H1 (cell line): Measurements from ENCODE around the gene SMIM32. TPM values are rescaled to one million over a fixed set of nuclear protein-coding genes. Genes with fewer than 3 reads are reported as not detected.

Experiments
- CTCF ChIA-PET: fragments of 300-600 bp; sonication (Branson Sonifier 250); formaldehyde crosslinking; loops from one replicate; lab custom pipeline; 2021; ENCODE audit not compliant: partially characterized antibody; lab: Charles Lee
- POLR2A ChIA-PET: fragments of 300-600 bp; sonication (Branson Sonifier 250); formaldehyde crosslinking; loops from one replicate; lab custom pipeline; 2021; ENCODE audit warnings: inconsistent platforms; ENCODE audit not compliant: partially characterized antibody; lab: Charles Lee
- DNase-seq, 2 experiments: peaks; one replicate each; pipeline versions ENCODE4 v3.0.0 to v3.0.0-alpha.2; 2010 to 2022; ENCODE audit warnings: low spot score in 2 of 2, low read depth in 1 of 2, mixed read lengths in 1 of 2
- FAIRE-seq: peaks from 2 replicates; lab custom pipeline; 2011; peaks lifted over from hg19 to GRCh38; lab: Jason Lieb, UNC
- H2AFZ ChIP-seq: 2 replicates; pipeline ENCODE4 v1.8.1; 2012; ENCODE audit warnings: low read length, inconsistent platforms
- H2AK5ac ChIP-seq: 2 replicates; pipeline ENCODE4 v1.6.1; 2013; ENCODE audit warnings: low read depth, low read length
- H2BK120ac ChIP-seq: replicated peaks from 2 replicates; pipeline ENCODE3; 2013; ENCODE audit warnings: low read depth, low read length, inconsistent platforms
- H2BK12ac ChIP-seq: 2 replicates; pipeline ENCODE4 v1.6.1; 2013; ENCODE audit warnings: low read depth, low read length
- H2BK15ac ChIP-seq: 2 replicates; pipeline ENCODE4 v1.6.1; 2013; ENCODE audit warnings: low read length
- H2BK20ac ChIP-seq: 2 replicates; pipeline ENCODE4 v1.6.1; 2013; ENCODE audit warnings: low read length
- H2BK5ac ChIP-seq: 2 replicates; pipeline ENCODE4 v1.6.1; 2013; ENCODE audit warnings: low read depth, low read length
- H3K14ac ChIP-seq: 2 replicates; pipeline ENCODE4 v1.6.1; 2013; ENCODE audit warnings: inconsistent platforms; ENCODE audit not compliant: insufficient read length
- H3K18ac ChIP-seq: 2 replicates; pipeline ENCODE4 v1.6.1; 2013; ENCODE audit warnings: low read length; ENCODE audit errors: extremely low read depth
- H3K23ac ChIP-seq: 2 replicates; pipeline ENCODE4 v1.6.1; 2013; ENCODE audit warnings: inconsistent platforms; ENCODE audit not compliant: insufficient read length
- H3K23me2 ChIP-seq: 2 replicates; pipeline ENCODE4 v1.6.1; 2013; ENCODE audit warnings: low read depth, low read length
- H3K27ac ChIP-seq: 2 replicates; pipeline ENCODE4 v1.6.1; 2011; ENCODE audit warnings: low read depth, low read length, inconsistent platforms
- H3K27me3 ChIP-seq, 4 experiments: replicated peaks in 1 of 4; 1 replicate in 1 of 4; 2 replicates in 3 of 4; pipeline versions ENCODE4 v1.6.1 to v1.8.1; 2011 to 2013; ENCODE audit warnings: low read length in 3 of 4, mild to moderate bottlenecking in 3 of 4, inconsistent platforms in 2 of 4, mixed read lengths in 2 of 4, moderate library complexity in 1 of 4; ENCODE audit not compliant: control insufficient read depth in 3 of 4, insufficient read depth in 3 of 4; ENCODE audit errors: extremely low read depth in 1 of 4
- H3K36me3 ChIP-seq, 4 experiments: 2 replicates each; pipeline versions ENCODE4 v1.6.1 to v1.8.1; 2011 to 2013; ENCODE audit warnings: mild to moderate bottlenecking in 4 of 4, low read length in 3 of 4, moderate library complexity in 2 of 4, control low read depth in 1 of 4, inconsistent platforms in 1 of 4; ENCODE audit not compliant: insufficient read depth in 4 of 4, control insufficient read depth in 2 of 4
- H3K4ac ChIP-seq: replicated peaks from 2 replicates; pipeline ENCODE3; 2013; ENCODE audit warnings: low read length, low read depth, mixed read lengths, inconsistent platforms; ENCODE audit not compliant: insufficient read length
- H3K4me1 ChIP-seq, 4 experiments: replicated peaks in 1 of 4; 1 replicate in 1 of 4; 2 replicates in 3 of 4; pipeline versions ENCODE4 v1.6.1 to v1.8.1; 2011 to 2013; ENCODE audit warnings: low read length in 3 of 4, inconsistent platforms in 2 of 4, mixed read lengths in 1 of 4; ENCODE audit not compliant: insufficient read depth in 4 of 4, control insufficient read depth in 3 of 4
- H3K4me2 ChIP-seq, 2 experiments: 2 replicates each; pipeline versions ENCODE4 v1.6.1 to v1.8.1; 2011 to 2013; ENCODE audit warnings: low read depth in 2 of 2, low read length in 2 of 2, control low read depth in 1 of 2, inconsistent platforms in 1 of 2, mild to moderate bottlenecking in 1 of 2; ENCODE audit not compliant: insufficient read depth in 1 of 2
- H3K4me3 ChIP-seq, 4 experiments: fragments of 200-600, 300-600 bp in 1 of 4; sonication (generic), shearing (Covaris generic), sonication (Bioruptor Twin) in 1 of 4; 2 replicates each; pipeline versions ENCODE4 v1.5.1 to v1.8.1; 2011 to 2016; ENCODE audit warnings: low read length in 4 of 4, low read depth in 3 of 4, control low read depth in 2 of 4, inconsistent platforms in 2 of 4, mild to moderate bottlenecking in 2 of 4, mixed read lengths in 1 of 4, moderate library complexity in 1 of 4; ENCODE audit not compliant: insufficient read depth in 2 of 4; ENCODE audit errors: extremely low read depth in 1 of 4
- H3K56ac ChIP-seq: replicated peaks from 2 replicates; pipeline ENCODE3; 2013; ENCODE audit warnings: low read depth, mild to moderate bottlenecking, mixed read lengths, low read length, inconsistent platforms; ENCODE audit not compliant: insufficient read length
- H3K79me1 ChIP-seq: 2 replicates; pipeline ENCODE4 v1.6.1; 2013; ENCODE audit warnings: low read depth, low read length, control low read depth
- H3K79me2 ChIP-seq, 2 experiments: 2 replicates each; pipeline versions ENCODE4 v1.6.1 to v1.8.1; 2012 to 2013; ENCODE audit warnings: low read length in 2 of 2, mild to moderate bottlenecking in 2 of 2, inconsistent platforms in 1 of 2; ENCODE audit not compliant: insufficient read depth in 2 of 2, control insufficient read depth in 1 of 2
- H3K9ac ChIP-seq, 4 experiments: replicated peaks in 1 of 4; 1 replicate in 1 of 4; 2 replicates in 3 of 4; pipeline versions ENCODE4 v1.6.1 to v1.8.1; 2011 to 2013; ENCODE audit warnings: low read depth in 3 of 4, low read length in 3 of 4, control low read depth in 2 of 4, mild to moderate bottlenecking in 2 of 4, moderate library complexity in 2 of 4, inconsistent platforms in 1 of 4; ENCODE audit errors: extremely low read depth in 1 of 4
- H3K9me3 ChIP-seq, 2 experiments: 2 replicates each; pipeline versions ENCODE4 v1.6.1 to v1.8.1; 2012 to 2013; ENCODE audit warnings: mild to moderate bottlenecking in 2 of 2, moderate library complexity in 2 of 2, control low read depth in 1 of 2, inconsistent platforms in 1 of 2, low read depth in 1 of 2, low read length in 1 of 2, mixed read lengths in 1 of 2; ENCODE audit not compliant: insufficient read depth in 2 of 2
- H4K20me1 ChIP-seq, 2 experiments: replicated peaks in 1 of 2; 2 replicates each; pipeline versions ENCODE3 to v1.8.1; 2011 to 2013; ENCODE audit warnings: inconsistent platforms in 2 of 2, low read length in 2 of 2, mild to moderate bottlenecking in 1 of 2; ENCODE audit not compliant: insufficient read depth in 2 of 2, control insufficient read depth in 1 of 2
- H4K5ac ChIP-seq: 2 replicates; pipeline ENCODE4 v1.6.1; 2013; ENCODE audit warnings: low read length, low read depth, mixed read lengths, inconsistent platforms; ENCODE audit not compliant: insufficient read length
- H4K8ac ChIP-seq: 2 replicates; pipeline ENCODE4 v1.8.0; 2013; ENCODE audit warnings: mild to moderate bottlenecking, moderate library complexity, low read length, inconsistent platforms; ENCODE audit not compliant: insufficient read depth; ENCODE audit errors: extremely low read depth
- H4K91ac ChIP-seq: replicated peaks from 2 replicates; pipeline ENCODE3; 2013; ENCODE audit warnings: low read length, mixed read lengths, inconsistent platforms; ENCODE audit not compliant: insufficient read length
- CBX5 ChIP-seq: fragments of 300-800, 300-1000 bp; sonication (generic); IDR thresholded peaks from 2 replicates; pipeline ENCODE4 v1.7.1; 2016; ENCODE audit warnings: antibody characterized with exemption, low read length, low read depth
- CHD1 ChIP-seq: IDR thresholded peaks from 2 replicates; pipeline ENCODE4 v1.6.1; 2012; ENCODE audit warnings: low read depth, low read length, improper control_type of control experiment
- EGR1 ChIP-seq: IDR thresholded peaks from 2 replicates; pipeline ENCODE4 v1.6.1; 2011; ENCODE audit warnings: low read depth, low read length, borderline replicate concordance
- NANOG ChIP-seq: IDR thresholded peaks from 2 replicates; pipeline ENCODE4 v1.6.1; 2011; ENCODE audit warnings: low read length, low read depth, mild to moderate bottlenecking, inconsistent platforms; ENCODE audit not compliant: insufficient read depth, poor library complexity, severe bottlenecking
- PHF8 ChIP-seq: fragments of 200-600 bp; sonication (generic); conservative IDR thresholded peaks from 2 replicates; pipeline ENCODE4 v1.7.1; 2012; ENCODE audit warnings: low read depth, mild to moderate bottlenecking, inconsistent platforms, low read length, moderate library complexity
- POU5F1 ChIP-seq: IDR thresholded peaks from 2 replicates; pipeline ENCODE4 v1.6.1; 2011; ENCODE audit warnings: low read depth, mild to moderate bottlenecking, low read length, moderate library complexity
- TBP ChIP-seq: IDR thresholded peaks from 2 replicates; pipeline ENCODE4 v1.6.1; 2011; ENCODE audit warnings: low read depth, low read length, improper control_type of control experiment
- TCF12 ChIP-seq: IDR thresholded peaks from 2 replicates; pipeline ENCODE4 v1.6.1; 2011; ENCODE audit warnings: low read depth, mild to moderate bottlenecking, low read length
- TEAD4 ChIP-seq: IDR thresholded peaks from 2 replicates; pipeline ENCODE4 v1.6.1; 2012; ENCODE audit warnings: low read depth, low read length, inconsistent platforms, mixed read lengths
- YY1 ChIP-seq: IDR thresholded peaks from 2 replicates; pipeline ENCODE4 v1.6.1; 2011; ENCODE audit warnings: low read depth, mild to moderate bottlenecking, low read length
- WGBS, 2 experiments: shearing (Covaris generic) in 1 of 2; methylation state at CpG; one replicate each; pipeline versions ENCODE4 v1.1.6 to v1.1.7; 2013 to 2015; ENCODE audit warnings: low lambda C conversion rate in 2 of 2, mixed read lengths in 2 of 2, inconsistent platforms in 1 of 2, low coverage in 1 of 2, missing lambda C conversion rate in 1 of 2; ENCODE audit not compliant: insufficient replicate concordance in 2 of 2, insufficient coverage in 1 of 2, insufficient read length in 1 of 2; ENCODE audit errors: extremely low coverage in 1 of 2, missing lambda C conversion rate in 1 of 2; 5-methylcytosine and 5-hydroxymethylcytosine counted together
- polyA plus RNA-seq, 7 experiments: library from polyadenylated mRNA; depleted of rRNA in 3 of 7; stranded (reverse) in 5 of 7; unstranded in 2 of 7; fragments of >200 nt in 5 of 7; fragments of 200-250 nt in 2 of 7; gene quantifications; 1 replicate in 5 of 7; 2 replicates in 1 of 7; 4 replicates in 1 of 7; pipeline versions ENCODE4 v1.2.1 to v1.2.3, GENCODE V29; 2011 to 2013; ENCODE audit warnings: missing spikeins in 2 of 7, mixed read lengths in 2 of 7
- total RNA-seq: library from RNA; stranded (reverse); fragmentation: NEBNext Ultra II Directional; extraction: Animal tissue kit (Norgen Biotek cat#: 25700); gene quantifications from 2 replicates; pipeline ENCODE4 v1.2.1, GENCODE V29; 2021
- TF ChIP-seq, protein P1 (sequence below): IDR thresholded peaks from 2 replicates; pipeline ENCODE4 v1.6.1; 2012; ENCODE audit warnings: low read length, inconsistent platforms
- TF ChIP-seq, protein P2 (sequence below): IDR thresholded peaks from 2 replicates; pipeline ENCODE4 v1.6.1; 2011; ENCODE audit warnings: low read length, improper control_type of control experiment

Gene SMIM32
- total and polyA plus RNA-seq, 2 of the 8 experiments (the other 6 are each of a cell fraction or from before 2014, with no cell fraction given), result 0.09 to 0.22 TPM

DNA sequence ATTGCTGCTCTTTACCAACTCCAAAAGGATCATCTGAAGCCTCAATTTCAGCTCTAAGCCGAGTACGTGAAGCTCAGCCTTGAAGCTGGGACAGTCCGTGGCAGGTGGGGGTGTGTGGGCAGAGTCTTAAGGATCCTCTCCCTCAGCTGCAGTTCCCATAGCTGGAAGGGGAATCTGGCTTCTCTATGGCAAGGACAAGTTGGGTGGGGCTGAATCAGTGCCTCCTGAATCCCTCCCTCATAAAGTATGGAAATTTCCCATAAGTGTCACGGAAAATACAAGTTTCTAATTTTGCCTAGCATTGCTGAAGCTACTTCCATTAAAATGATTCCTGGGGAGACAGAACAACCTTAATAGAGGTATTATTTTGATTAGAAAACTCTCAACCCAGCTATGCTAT lies 47.9 kb upstream of the SMIM32 start:
- peaks cover 0 to 4% (median 0%) of the 10 kb centered on the region in 4 experiments; a peak in 1 of 7 replicates for H3K4me1 ChIP-seq
- H4K91ac ChIP-seq, result no peak overlapping the region
- ChIA-PET POLR2A (no interaction called here), CTCF (interaction anchor here (0.7 to 1.2 kb wide), 2 partner anchors 124 to 528 kb away, joined by 3 to 4 read pairs; no protein-coding TSS in a partner anchor)
- H2AFZ ChIP-seq, result no peak overlapping the region
- no peak overlapping the region for H2BK20ac ChIP-seq
- no peak overlapping the region for H2BK120ac ChIP-seq
- no peaks in the 10 kb centered on the region for H3K36me3 ChIP-seq
- H3K18ac ChIP-seq, result no peak overlapping the region
- H3K9me3 ChIP-seq, result no peaks in the 10 kb centered on the region
- H3K23me2 ChIP-seq, result no peaks in the 10 kb centered on the region
- H3K79me2 ChIP-seq, result no peaks in the 10 kb centered on the region
- 86% methylated on average over 4 of the region's 4 CpGs; no CpG with 5 or more reads in 1 of the 2 experiments for WGBS, 2 experiments
- no peak overlapping the region for H2AK5ac ChIP-seq
- H3K9ac ChIP-seq, result no peak overlapping the region
- no peak overlapping the region for H2BK5ac ChIP-seq
- H4K5ac ChIP-seq, result no peak overlapping the region
- FAIRE-seq (no peak), DNase-seq (no peak)
- no peak overlapping the region for H3K23ac ChIP-seq
- H3K4me3 ChIP-seq, result no peak overlapping the region
- H2BK15ac ChIP-seq, result no peak overlapping the region
- H3K4me2 ChIP-seq, result no peak overlapping the region
- no peak overlapping the region for H4K8ac ChIP-seq
- H2BK12ac ChIP-seq, result no peak overlapping the region
- no peak overlapping the region for H3K56ac ChIP-seq
- no peak overlapping the region for H3K27ac ChIP-seq
- H3K27me3 ChIP-seq, result no peaks in the 10 kb centered on the region; a peak in 1 of 7 replicates
- no peak overlapping the region for H3K14ac ChIP-seq
- no peak overlapping the region for H3K4ac ChIP-seq
- H3K79me1 ChIP-seq, result no peaks in the 10 kb centered on the region
- no peaks in the 10 kb centered on the region for H4K20me1 ChIP-seq
- TF ChIP-seq NANOG (no peak), POU5F1 (no peak), CHD1 (no peak), TEAD4 (no peak), YY1 (no peak), PHF8 (no peak), TCF12 (no peak), TBP (no peak), EGR1 (no peak), CBX5 (no peak)
- TF ChIP-seq, protein P1, sequence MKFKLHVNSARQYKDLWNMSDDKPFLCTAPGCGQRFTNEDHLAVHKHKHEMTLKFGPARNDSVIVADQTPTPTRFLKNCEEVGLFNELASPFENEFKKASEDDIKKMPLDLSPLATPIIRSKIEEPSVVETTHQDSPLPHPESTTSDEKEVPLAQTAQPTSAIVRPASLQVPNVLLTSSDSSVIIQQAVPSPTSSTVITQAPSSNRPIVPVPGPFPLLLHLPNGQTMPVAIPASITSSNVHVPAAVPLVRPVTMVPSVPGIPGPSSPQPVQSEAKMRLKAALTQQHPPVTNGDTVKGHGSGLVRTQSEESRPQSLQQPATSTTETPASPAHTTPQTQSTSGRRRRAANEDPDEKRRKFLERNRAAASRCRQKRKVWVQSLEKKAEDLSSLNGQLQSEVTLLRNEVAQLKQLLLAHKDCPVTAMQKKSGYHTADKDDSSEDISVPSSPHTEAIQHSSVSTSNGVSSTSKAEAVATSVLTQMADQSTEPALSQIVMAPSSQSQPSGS, result no peak
- TF ChIP-seq, protein P2, sequence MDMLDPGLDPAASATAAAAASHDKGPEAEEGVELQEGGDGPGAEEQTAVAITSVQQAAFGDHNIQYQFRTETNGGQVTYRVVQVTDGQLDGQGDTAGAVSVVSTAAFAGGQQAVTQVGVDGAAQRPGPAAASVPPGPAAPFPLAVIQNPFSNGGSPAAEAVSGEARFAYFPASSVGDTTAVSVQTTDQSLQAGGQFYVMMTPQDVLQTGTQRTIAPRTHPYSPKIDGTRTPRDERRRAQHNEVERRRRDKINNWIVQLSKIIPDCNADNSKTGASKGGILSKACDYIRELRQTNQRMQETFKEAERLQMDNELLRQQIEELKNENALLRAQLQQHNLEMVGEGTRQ, result no peak
